Globus pallidus (tissue), 1 donor: ENCODE data around the gene IDH2.

ENCODE experiments used
- DNase-seq: peaks from one replicate; pipeline ENCODE4 v3.0.0-alpha.2; 2015; ENCODE audit warnings: low spot score

Gene IDH2

GRCh38 chr15:90042766-90043529 lies 59.3 kb downstream of the IDH2 start:
- no peak for DNase-seq

GRCh38 chr15:90042356-90042755 lies 59.9 kb downstream of the IDH2 start:
- DNase-seq, result no peak

DNA sequence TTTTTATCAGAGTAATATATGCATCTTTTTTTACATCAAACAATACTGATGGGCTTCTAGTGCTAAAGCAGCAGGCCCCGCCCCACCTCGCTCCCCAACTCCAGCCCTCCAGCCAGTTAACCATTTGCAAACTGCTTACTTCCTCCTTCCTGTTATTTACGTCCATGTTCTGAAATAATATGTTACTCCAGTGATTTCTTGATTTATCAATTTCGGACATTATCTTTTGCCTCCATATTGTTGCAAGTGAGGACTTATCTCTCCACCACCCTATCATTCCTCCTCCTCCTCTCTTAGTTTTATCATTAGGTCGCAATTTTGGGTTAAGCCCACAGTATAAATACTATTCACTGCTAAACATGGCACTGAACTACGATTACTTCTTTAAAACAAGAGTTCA lies 61.6 kb downstream of the IDH2 start:
- DNase-seq, result no peak

DNA sequence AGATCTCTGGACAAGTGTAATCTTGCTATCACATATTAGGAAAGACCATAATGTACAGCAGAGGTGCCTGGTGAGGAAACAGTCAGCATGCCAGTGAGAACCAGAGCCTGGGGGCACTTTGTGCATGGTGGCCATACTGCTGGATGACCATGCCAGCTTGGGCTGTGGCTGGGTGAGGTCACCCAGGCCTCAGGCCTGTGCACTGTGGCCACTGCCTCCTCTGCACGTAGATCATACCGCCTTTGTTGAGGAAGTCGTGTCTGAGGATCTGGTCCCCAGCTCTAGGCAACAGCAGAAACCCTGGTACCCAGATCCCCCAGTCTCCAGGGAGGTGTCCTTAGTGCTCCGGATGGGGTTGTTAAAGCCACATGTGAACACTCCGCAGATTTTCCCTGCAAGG lies 62.3 kb downstream of the IDH2 start:
- no peak for DNase-seq

DNA sequence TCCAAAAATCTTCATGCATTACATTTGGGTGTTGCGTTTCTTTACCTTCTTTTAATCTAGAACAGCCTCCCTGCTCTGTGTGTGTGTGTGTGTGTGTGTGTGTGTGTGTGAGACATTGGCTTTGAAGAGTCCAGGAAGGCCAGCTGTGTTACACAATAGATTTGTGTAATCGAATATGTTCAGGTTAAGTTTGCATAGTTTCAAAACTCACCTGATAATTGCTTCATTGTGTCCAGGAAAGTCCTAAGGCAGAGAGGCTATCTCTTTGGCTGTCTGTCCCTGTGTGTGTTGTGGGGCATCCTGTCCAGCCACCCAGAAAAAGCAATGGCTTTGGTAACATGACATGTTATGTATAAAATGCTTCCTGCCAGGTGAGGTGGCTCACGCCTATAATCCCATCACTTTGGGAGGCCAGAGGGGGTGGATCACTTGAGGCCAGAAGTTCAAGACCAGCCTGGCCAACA lies 63.6 kb downstream of the IDH2 start:
- DNase-seq, result no peak

- DNase-seq, result no peak
These were observed 64.2 kb downstream of the IDH2 start for GRCh38 chr15:90037961-90038631.

- DNase-seq, result no peak
These were observed 64.8 kb downstream of the IDH2 start for GRCh38 chr15:90037511-90037860.

- no peak for DNase-seq
These were observed 65.3 kb downstream of the IDH2 start for GRCh38 chr15:90036806-90037510.

DNA sequence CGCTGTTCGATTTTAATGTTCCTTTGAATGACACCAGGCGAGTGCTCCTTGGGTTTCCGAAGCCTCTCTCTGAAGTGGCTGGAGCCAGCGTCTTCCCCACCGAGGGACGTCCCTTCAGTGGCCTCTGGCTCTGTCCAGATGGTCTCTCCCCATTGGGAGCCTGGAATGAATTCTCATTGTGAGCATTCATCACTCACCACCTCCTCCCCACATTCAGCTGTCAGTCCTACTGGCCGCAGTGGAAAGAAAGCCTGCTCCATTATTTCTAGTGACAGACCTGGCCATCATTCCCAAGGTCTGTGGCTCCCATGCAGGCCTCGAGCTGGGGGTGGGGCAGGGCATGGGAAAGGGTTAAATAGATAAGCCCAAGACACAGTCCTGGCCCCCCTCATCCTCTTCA lies 65.9 kb downstream of the IDH2 start:
- DNase-seq, result no peak

DNA sequence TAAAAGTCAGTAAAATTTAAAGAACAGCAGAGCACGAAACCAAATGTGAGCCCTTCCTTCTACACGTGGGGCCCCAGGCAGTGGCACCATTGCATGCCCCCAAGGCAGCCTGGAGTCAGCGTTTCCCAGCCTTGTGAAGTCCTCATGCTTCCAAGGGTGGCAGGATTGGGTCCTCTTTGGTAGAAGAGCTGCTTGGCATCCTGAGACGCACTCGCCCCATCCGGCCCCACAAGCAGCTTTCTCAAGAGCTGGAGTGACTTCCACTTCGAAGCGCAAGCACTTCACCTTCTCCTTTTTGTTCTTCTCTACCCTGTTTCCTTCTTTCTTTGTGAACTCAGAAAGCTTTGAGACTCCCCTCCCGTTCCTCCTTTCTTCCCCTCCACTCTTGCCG lies 66.4 kb downstream of the IDH2 start:
- DNase-seq, result no peak

DNA sequence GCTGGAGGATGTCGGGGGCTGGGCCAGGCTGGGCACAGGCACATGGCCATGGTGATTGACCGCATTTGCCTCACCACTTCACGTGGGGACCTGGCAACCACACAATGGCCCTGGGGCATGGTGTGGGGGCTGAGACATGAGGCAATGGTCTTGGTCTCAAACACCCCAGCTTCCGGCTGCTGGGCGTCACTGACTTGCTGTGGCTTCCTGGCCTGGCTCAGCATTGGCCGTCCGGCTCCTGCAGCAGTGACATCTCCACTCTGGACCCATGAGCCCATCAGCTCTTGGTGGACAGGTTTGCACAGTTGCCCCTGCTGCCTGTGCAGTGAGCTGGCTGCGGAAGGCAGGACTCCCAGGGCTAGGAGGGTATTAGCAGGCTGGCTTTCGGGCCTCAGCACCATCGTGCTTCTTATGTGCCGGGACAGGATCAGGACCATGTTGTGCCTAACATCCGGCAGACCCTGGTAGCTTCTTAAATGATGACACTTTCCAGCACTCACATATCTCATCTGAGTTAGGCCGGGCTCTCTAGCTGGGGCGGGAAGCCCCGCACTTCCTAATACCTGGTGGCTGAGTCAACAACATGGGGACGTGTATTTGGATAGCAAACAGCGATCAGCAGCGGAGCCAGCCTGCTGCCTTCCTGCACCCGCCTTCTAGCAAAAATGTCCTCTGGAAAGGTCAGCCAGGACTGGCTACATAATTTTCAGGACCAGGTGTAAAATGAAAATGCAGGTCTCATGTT lies 67.0 kb downstream of the IDH2 start:
- DNase-seq, result peak; percentile 52

GRCh38 chr15:90033448-90033847 lies 68.8 kb downstream of the IDH2 start:
- no peak for DNase-seq
